GM23248 (cell line): ENCODE measurements around the gene CFAP119. TPM values are rescaled to one million over a fixed set of nuclear protein-coding genes. Genes with fewer than 3 reads are reported as not detected.
"Not testable (repeated sequence)": the region's sequence is repeated elsewhere in the genome, so short reads cannot be mapped to it uniquely, and the experiment has no call there.

Experiments
- DNase-seq: peaks from one replicate; pipeline ENCODE4 v3.0.0-alpha.2; 2015
- H2AFZ ChIP-seq: fragments of 200-600 bp; sonication (generic); 2 replicates; pipeline ENCODE4 v1.6.1; 2016; ENCODE audit warnings: antibody characterized with exemption
- H3F3A ChIP-seq: fragments of 200-600 bp; sonication (generic); 2 replicates; pipeline ENCODE4 v1.6.1; 2016; ENCODE audit warnings: mild to moderate bottlenecking, antibody characterized with exemption, mixed run types; ENCODE audit not compliant: insufficient read depth
- H3K27ac ChIP-seq: fragments of 200-600 bp; sonication (generic); 2 replicates; pipeline ENCODE4 v1.5.1; 2016; ENCODE audit warnings: mild to moderate bottlenecking
- H3K27me3 ChIP-seq: fragments of 200-600 bp; sonication (generic); replicated peaks from 2 replicates; pipeline ENCODE4 v1.6.1; 2016; ENCODE audit warnings: mild to moderate bottlenecking; ENCODE audit not compliant: insufficient read depth
- H3K36me3 ChIP-seq: fragments of 200-600 bp; sonication (generic); 2 replicates; pipeline ENCODE4 v1.6.1; 2016; ENCODE audit warnings: low read depth, mild to moderate bottlenecking
- H3K4me1 ChIP-seq: fragments of 200-600 bp; sonication (generic); 2 replicates; pipeline ENCODE4 v1.6.1; 2016; ENCODE audit warnings: mild to moderate bottlenecking; ENCODE audit not compliant: insufficient read depth
- H3K4me2 ChIP-seq: fragments of 200-600 bp; sonication (generic); one replicate; pipeline ENCODE4 v1.6.1; 2016; ENCODE audit warnings: mild to moderate bottlenecking; ENCODE audit not compliant: unreplicated experiment
- H3K4me3 ChIP-seq: fragments of 200-600 bp; sonication (generic); 2 replicates; pipeline ENCODE4 v1.5.1; 2016; ENCODE audit warnings: mild to moderate bottlenecking
- H3K79me2 ChIP-seq: fragments of 200-600 bp; sonication (generic); 2 replicates; pipeline ENCODE4 v1.6.1; 2016; ENCODE audit warnings: mild to moderate bottlenecking; ENCODE audit not compliant: insufficient read depth
- H3K9ac ChIP-seq: fragments of 200-600 bp; sonication (generic); 2 replicates; pipeline ENCODE4 v1.6.1; 2016; ENCODE audit warnings: mild to moderate bottlenecking
- H3K9me2 ChIP-seq: fragments of 200-600 bp; sonication (generic); 2 replicates; pipeline ENCODE4 v1.6.1; 2016; ENCODE audit warnings: mixed run types, mild to moderate bottlenecking, moderate library complexity; ENCODE audit not compliant: insufficient read depth
- H3K9me3 ChIP-seq: fragments of 200-600 bp; sonication (generic); one replicate; pipeline ENCODE4 v1.6.1; 2017; ENCODE audit warnings: low read depth
- H4K20me1 ChIP-seq: fragments of 200-600 bp; sonication (generic); 2 replicates; pipeline ENCODE4 v1.6.0; 2016; ENCODE audit not compliant: insufficient read depth
- EZH2 ChIP-seq: fragments of 200-600 bp; sonication (generic); IDR thresholded peaks from 2 replicates; pipeline ENCODE4 v1.6.1; 2018; ENCODE audit warnings: antibody characterized with exemption, mild to moderate bottlenecking; ENCODE audit not compliant: insufficient read depth, poor library complexity, severe bottlenecking
- EZH2phosphoT487 ChIP-seq: fragments of 200-600 bp; sonication (generic); IDR thresholded peaks from 2 replicates; pipeline ENCODE4 v1.6.1; 2018; ENCODE audit warnings: antibody characterized with exemption, moderate library complexity, mild to moderate bottlenecking, low read depth; ENCODE audit not compliant: insufficient read depth
- WGBS, 2 experiments: methylation state at CpG; one replicate each; pipeline ENCODE4 v1.1.6; 2015 to 2017; ENCODE audit warnings: low lambda C conversion rate in 2 of 2, low coverage in 1 of 2; ENCODE audit errors: missing lambda C conversion rate in 2 of 2; 5-methylcytosine and 5-hydroxymethylcytosine counted together
- in situ Hi-C: fragments of 300-500 bp; cut with MboI; formaldehyde crosslinking; loops from 2 replicates; pipeline ENCODE4 v1.15.0; 2020
- polyA plus RNA-seq: library from polyadenylated mRNA; unstranded; fragments of >200 nt; fragmentation: Nextera tagmentation; extraction: Ambion mirVana; gene quantifications from 2 replicates; pipeline ENCODE4 v1.2.1, GENCODE V29; 2016
- total RNA-seq: library from RNA; depleted of rRNA; stranded (reverse); fragments of >200 nt; shearing (Covaris generic); gene quantifications from 2 replicates; pipeline ENCODE4 v1.2.3, GENCODE V29; 2014; rRNA removed

CFAP119 gene
- total RNA-seq (0.89 and 2.7 TPM in 2 replicates), polyA plus RNA-seq (4.1 and 4.6 TPM in 2 replicates)

DNA sequence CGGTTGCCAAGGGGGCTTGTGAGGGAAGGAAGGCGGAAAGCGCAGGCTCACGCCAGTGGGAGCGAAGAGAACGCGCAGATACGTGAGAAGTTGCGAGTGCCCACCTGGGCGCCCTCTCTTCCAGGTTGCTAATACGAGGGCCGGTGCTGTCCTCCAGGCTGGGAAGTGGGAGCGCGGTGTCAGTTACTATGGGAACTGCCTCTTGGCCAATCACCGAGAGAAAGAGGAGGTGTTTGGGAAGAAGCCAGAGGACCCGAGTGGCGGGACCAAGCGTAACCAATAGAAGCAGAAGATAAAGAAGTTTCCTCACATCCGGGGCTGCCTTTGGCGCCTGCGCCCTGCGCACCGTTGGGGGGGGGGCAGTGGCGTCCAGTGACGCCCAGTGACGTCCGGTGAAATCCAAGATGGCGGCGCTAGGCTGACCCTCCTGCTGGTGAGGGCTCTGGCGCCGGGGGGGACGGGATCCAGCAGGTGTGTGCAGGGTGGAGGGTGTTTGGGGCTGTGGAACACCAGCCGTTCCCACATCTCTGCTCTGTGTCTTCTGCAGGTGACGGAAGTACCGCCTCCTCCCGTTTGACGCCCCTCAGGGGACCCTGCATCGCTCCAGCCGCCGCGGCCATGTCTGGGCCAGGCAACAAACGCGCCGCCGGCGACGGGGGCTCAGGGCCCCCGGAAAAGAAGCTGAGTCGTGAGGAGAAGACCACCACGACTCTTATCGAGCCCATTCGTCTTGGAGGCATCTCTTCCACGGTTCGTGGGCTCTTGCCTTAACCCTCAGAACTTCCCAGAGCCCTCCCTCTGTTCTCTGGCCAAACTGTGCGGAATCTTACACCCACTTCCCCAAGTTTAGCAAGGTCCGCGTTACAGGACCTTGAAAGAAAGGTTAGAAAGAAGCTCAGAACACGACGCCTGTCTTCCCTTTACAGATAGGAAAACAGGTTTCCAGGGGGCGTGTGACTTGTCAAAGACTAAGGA lies at the start of gene CFAP119, which contains the start of gene RNF40:
Gene CFAP119, minus strand, starts transcription at position 135 of the 975 bp plus-strand sequence. CDS start 314 bp downstream, outside the sequence.
Gene RNF40, plus strand, starts transcription at position 395 of the 975 bp plus-strand sequence. Its CDS starts 224 bp downstream, at position 619.
- Histone ChIP-seq H3K27me3 (no peaks in the 10 kb centered on the region), H3K36me3 (peaks cover 36% of the 10 kb centered on the region; the same call in 1 of the 2 replicates), H3K4me2 (peak within 1 kb of the TSS; percentile 90), H3K79me2 (peaks cover 43% of the 10 kb centered on the region), H3K9me2 (no peaks in the 10 kb centered on the region), H3K4me3 (peak within 1 kb of the TSS; percentile 79), H3F3A (peaks cover 9% of the 10 kb centered on the region), H3K9ac (peak within 1 kb of the TSS; percentile 90), H2AFZ (peak within 1 kb of the TSS; percentile 84), H3K4me1 (peaks cover 14% of the 10 kb centered on the region), H3K9me3 (no peaks in the 10 kb centered on the region), H4K20me1 (no peaks in the 10 kb centered on the region), H3K27ac (peak within 1 kb of the TSS; percentile 52)
- DNase-seq = peak; percentile 99
- no peak for TF ChIP-seq EZH2
- TF ChIP-seq EZH2phosphoT487 = no peak
- in situ Hi-C loops = no loop called here
- 2 to 3% methylated on average over 53 to 59 of the region's 60 CpGs for WGBS, 2 experiments

- not testable (repeated sequence) for H3K9me2 ChIP-seq
- 61 to 74% methylated on average over 5 of the region's 5 CpGs for WGBS, 2 experiments
These were observed 47.8 kb upstream of the CFAP119 start for GRCh38 chr16:30809675-30810074.

GRCh38 chr16:30808890-30809426 lies 47.1 kb upstream of the CFAP119 start:
- H3K9me3 ChIP-seq, H4K20me1 ChIP-seq, H2AFZ ChIP-seq, in situ Hi-C loops, H3K27me3 ChIP-seq, H3K4me3 ChIP-seq, H3F3A ChIP-seq, DNase-seq, H3K9ac ChIP-seq, H3K4me2 ChIP-seq, H3K27ac ChIP-seq, H3K36me3 ChIP-seq, H3K9me2 ChIP-seq, H3K79me2 ChIP-seq: not testable (repeated sequence)
- WGBS, 2 experiments = 53 to 73% methylated on average over 3 to 5 of the region's 5 CpGs
- H3K4me1 ChIP-seq = peaks cover 13% of the 10 kb centered on the region

More at GRCh38 chr16:30809675-30810074, 47.8 kb upstream of the CFAP119 start:
- H4K20me1 ChIP-seq, in situ Hi-C loops, H3K4me2 ChIP-seq, H2AFZ ChIP-seq, H3K9ac ChIP-seq, H3K4me3 ChIP-seq, H3K36me3 ChIP-seq, H3K27me3 ChIP-seq, H3K79me2 ChIP-seq, H3K9me3 ChIP-seq, H3K27ac ChIP-seq, DNase-seq, H3F3A ChIP-seq: not testable (repeated sequence)
- H3K4me1 ChIP-seq = peaks cover 14% of the 10 kb centered on the region

- no peaks in the 10 kb centered on the region for H3K9me3 ChIP-seq
- TF ChIP-seq EZH2phosphoT487 = no peak
- no peak for TF ChIP-seq EZH2
- no peak overlapping the region for H3K27ac ChIP-seq
- H3K79me2 ChIP-seq = no peaks in the 10 kb centered on the region
- H3K27me3 ChIP-seq = no peaks in the 10 kb centered on the region
- 96 to 100% methylated on average over 5 of the region's 5 CpGs for WGBS, 2 experiments
- DNase-seq = no peak
- H3K4me3 ChIP-seq = no peak overlapping the region
- in situ Hi-C loops = no loop called here
- no peak overlapping the region for H2AFZ ChIP-seq
- H3K4me2 ChIP-seq = no peak overlapping the region
- H3K36me3 ChIP-seq = no peaks in the 10 kb centered on the region
- H3K4me1 ChIP-seq = peaks cover 10% of the 10 kb centered on the region
- no peaks in the 10 kb centered on the region for H4K20me1 ChIP-seq
- H3K9me2 ChIP-seq = no peaks in the 10 kb centered on the region
- peaks cover 6% of the 10 kb centered on the region for H3F3A ChIP-seq
- H3K9ac ChIP-seq = no peak overlapping the region
These were observed 46.3 kb upstream of the CFAP119 start for GRCh38 chr16:30808146-30808545.
